ENCODE results near the gene CARMIL1.

Gene CARMIL1

DNA sequence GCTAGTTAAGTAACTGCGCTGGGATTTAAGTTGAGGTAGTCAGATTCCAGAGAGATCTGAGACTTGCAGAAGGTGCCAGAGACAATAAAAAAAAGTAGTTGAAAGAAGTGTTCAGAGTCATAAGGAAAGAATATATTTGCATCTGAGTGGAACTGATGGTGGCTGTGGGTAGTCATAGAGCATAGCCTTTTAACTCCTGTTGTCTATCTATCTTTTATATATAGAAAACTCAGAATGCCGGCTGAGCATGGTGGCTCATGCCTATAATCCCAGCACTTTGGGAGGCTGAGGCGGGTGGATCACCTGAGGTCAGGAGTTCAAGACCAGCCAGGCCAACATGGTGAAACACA is 62.0 kb downstream of the CARMIL1 start:
- no peak for ATAC-seq
- no peak for TF ChIP-seq SNAI2 (CRISPR knock-in tag; IDR thresholded peaks at IDR 0.05)

DNA sequence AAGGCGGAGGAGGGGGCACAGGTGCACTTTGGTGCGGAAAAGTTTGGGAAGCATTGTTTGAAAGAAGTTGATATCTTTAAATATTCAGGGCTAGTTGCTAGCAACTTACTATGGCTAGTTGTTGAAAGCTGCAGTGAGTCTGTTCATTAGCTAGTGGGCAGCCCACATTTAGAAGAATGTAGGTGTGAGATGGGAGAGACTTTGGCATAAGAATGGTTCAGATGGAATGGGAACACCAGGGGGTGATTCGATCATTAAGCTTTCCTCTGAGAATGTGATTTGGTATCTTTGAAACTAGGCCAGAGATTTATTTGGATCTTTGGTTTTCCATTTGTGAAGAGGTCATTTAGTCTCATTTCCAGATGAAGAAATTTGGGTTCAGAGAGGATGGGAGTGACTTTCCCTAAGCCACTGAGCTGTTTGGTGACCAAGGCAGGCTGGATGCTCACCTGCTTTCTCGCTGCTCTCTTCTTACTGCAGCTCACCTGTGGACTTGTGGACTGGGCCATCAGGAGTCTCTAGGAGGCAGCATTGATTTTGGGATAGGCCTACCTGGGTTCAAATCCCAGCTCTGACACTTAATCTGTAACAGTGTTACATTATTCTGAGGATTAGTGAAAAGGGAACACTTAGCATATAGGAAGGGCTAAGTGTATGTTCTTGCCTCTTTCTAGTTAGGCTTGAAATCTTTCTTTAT is 62.9 kb downstream of the CARMIL1 start:
- no peak; the same call in 1 of the 3 replicates for ATAC-seq

GRCh38 chr6:25342802-25343201 is 63.6 kb downstream of the CARMIL1 start:
- TF ChIP-seq ZNF70 (CRISPR knock-in tag; IDR thresholded peaks at IDR 0.05) = no peak
- TF ChIP-seq ISL1 (CRISPR knock-in tag; IDR thresholded peaks at IDR 0.05) = peak; percentile 86
- TF ChIP-seq, protein P1, sequence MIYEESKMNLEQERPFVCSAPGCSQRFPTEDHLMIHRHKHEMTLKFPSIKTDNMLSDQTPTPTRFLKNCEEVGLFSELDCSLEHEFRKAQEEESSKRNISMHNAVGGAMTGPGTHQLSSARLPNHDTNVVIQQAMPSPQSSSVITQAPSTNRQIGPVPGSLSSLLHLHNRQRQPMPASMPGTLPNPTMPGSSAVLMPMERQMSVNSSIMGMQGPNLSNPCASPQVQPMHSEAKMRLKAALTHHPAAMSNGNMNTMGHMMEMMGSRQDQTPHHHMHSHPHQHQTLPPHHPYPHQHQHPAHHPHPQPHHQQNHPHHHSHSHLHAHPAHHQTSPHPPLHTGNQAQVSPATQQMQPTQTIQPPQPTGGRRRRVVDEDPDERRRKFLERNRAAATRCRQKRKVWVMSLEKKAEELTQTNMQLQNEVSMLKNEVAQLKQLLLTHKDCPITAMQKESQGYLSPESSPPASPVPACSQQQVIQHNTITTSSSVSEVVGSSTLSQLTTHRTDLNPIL (CRISPR knock-in tag; IDR thresholded peaks at IDR 0.05; ENCODE audit: low read depth) = peak; percentile 24; the same call in 1 of the 2 replicates
- peak; percentile 99 for ATAC-seq

More for the DNA sequence above, 62.9 kb downstream of the CARMIL1 start:
- TF ChIP-seq OSR1 (CRISPR knock-in tag; IDR thresholded peaks at IDR 0.05) = no peak
- no peak for TF ChIP-seq PATZ1 (CRISPR knock-in tag; IDR thresholded peaks at IDR 0.05; ENCODE audit: borderline replicate concordance)
- TF ChIP-seq TOX (CRISPR knock-in tag; IDR thresholded peaks at IDR 0.05; ENCODE audit: borderline replicate concordance) = no peak
- no peak for TF ChIP-seq ZFP30 (CRISPR knock-in tag; IDR thresholded peaks at IDR 0.05)

- no peak for ATAC-seq
- TF ChIP-seq PPARA (CRISPR knock-in tag; IDR thresholded peaks at IDR 0.05; ENCODE audit: borderline replicate concordance) (no peak), RARB (CRISPR knock-in tag; IDR thresholded peaks at IDR 0.05) (no peak), ZNF8 (CRISPR knock-in tag; IDR thresholded peaks at IDR 0.05) (no peak), TOX (CRISPR knock-in tag; IDR thresholded peaks at IDR 0.05; ENCODE audit: borderline replicate concordance) (no peak), CSDC2 (CRISPR knock-in tag; IDR thresholded peaks at IDR 0.05) (no peak), ESRRG (CRISPR knock-in tag; IDR thresholded peaks at IDR 0.05) (no peak), SNAI2 (CRISPR knock-in tag; IDR thresholded peaks at IDR 0.05) (no peak)
- TF ChIP-seq, protein P1 (CRISPR knock-in tag; IDR thresholded peaks at IDR 0.05; ENCODE audit: low read depth) = no peak
- TF ChIP-seq, protein P2, sequence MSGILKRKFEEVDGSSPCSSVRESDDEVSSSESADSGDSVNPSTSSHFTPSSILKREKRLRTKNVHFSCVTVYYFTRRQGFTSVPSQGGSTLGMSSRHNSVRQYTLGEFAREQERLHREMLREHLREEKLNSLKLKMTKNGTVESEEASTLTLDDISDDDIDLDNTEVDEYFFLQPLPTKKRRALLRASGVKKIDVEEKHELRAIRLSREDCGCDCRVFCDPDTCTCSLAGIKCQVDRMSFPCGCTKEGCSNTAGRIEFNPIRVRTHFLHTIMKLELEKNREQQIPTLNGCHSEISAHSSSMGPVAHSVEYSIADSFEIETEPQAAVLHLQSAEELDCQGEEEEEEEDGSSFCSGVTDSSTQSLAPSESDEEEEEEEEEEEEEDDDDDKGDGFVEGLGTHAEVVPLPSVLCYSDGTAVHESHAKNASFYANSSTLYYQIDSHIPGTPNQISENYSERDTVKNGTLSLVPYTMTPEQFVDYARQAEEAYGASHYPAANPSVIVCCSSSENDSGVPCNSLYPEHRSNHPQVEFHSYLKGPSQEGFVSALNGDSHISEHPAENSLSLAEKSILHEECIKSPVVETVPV (CRISPR knock-in tag; IDR thresholded peaks at IDR 0.05) = no peak
Observed at GRCh38 chr6:25343984-25344383, 64.8 kb downstream of the CARMIL1 start.

DNA sequence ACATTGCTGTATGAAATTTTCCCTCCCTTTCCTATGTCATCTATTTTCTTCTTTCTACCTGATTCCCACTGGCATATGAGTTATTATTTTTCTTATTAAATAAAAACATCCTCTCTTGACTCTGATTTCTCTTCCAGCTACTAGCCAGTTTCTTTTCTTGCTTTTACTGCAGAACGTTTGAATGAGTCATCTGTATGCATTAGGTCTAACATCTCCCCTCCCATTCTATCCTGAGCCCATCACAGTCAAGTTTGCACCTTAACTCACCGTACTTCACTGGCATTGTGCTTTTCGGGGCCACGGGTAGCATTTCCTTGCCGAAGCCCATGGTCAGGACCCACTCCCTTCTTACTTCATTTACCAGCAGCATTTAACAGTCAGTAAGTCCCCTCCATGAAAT is 65.7 kb downstream of the CARMIL1 start:
- TF ChIP-seq, protein P3, sequence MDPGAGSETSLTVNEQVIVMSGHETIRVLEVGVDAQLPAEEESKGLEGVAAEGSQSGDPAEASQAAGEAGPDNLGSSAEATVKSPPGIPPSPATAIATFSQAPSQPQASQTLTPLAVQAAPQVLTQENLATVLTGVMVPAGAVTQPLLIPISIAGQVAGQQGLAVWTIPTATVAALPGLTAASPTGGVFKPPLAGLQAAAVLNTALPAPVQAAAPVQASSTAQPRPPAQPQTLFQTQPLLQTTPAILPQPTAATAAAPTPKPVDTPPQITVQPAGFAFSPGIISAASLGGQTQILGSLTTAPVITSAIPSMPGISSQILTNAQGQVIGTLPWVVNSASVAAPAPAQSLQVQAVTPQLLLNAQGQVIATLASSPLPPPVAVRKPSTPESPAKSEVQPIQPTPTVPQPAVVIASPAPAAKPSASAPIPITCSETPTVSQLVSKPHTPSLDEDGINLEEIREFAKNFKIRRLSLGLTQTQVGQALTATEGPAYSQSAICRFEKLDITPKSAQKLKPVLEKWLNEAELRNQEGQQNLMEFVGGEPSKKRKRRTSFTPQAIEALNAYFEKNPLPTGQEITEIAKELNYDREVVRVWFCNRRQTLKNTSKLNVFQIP (CRISPR knock-in tag; IDR thresholded peaks at IDR 0.05; ENCODE audit: borderline replicate concordance, low read depth) = no peak
- TF ChIP-seq GLIS3 (CRISPR knock-in tag; IDR thresholded peaks at IDR 0.05) (no peak), TSHZ2 (CRISPR knock-in tag; IDR thresholded peaks at IDR 0.05) (no peak), RARB (CRISPR knock-in tag; IDR thresholded peaks at IDR 0.05) (no peak), ZFP3 (CRISPR knock-in tag; IDR thresholded peaks at IDR 0.05) (no peak), SNAI2 (CRISPR knock-in tag; IDR thresholded peaks at IDR 0.05) (no peak), BACH2 (CRISPR knock-in tag; IDR thresholded peaks at IDR 0.05; ENCODE audit: borderline replicate concordance) (no peak), CSDC2 (CRISPR knock-in tag; IDR thresholded peaks at IDR 0.05) (no peak), ARNTL (CRISPR knock-in tag; IDR thresholded peaks at IDR 0.05; ENCODE audit: borderline replicate concordance, low read depth) (no peak)
- ATAC-seq = no peak
